Liver (tissue), 9 donors: ENCODE results near the gene PPP4R3C. TPM values are rescaled to one million over a fixed set of nuclear protein-coding genes. Genes with fewer than 3 reads are reported as not detected.

Source experiments
- DNase-seq: peaks from one replicate; pipeline ENCODE4 v3.0.0-alpha.2; 2017; ENCODE audit warnings: low spot score
- H3K27ac ChIP-seq, 2 donors: one replicate each; pipeline ENCODE4 v1.7.0; 2013; ENCODE audit warnings: inconsistent platforms in 2 of 2, low read length in 2 of 2, control low read depth in 1 of 2, low read depth in 1 of 2, mild to moderate bottlenecking in 1 of 2
- H3K27me3 ChIP-seq, 4 donors: one replicate each; pipeline versions ENCODE4 v1.6.1 to v1.7.0; 2013; ENCODE audit warnings: low read length in 3 of 4, inconsistent platforms in 1 of 4, mild to moderate bottlenecking in 1 of 4, moderate library complexity in 1 of 4; ENCODE audit not compliant: control insufficient read depth in 4 of 4, insufficient read depth in 4 of 4
- H3K36me3 ChIP-seq, 4 donors: one replicate each; pipeline versions ENCODE4 v1.6.1 to v1.7.0; 2013; ENCODE audit warnings: low read length in 3 of 4, mild to moderate bottlenecking in 3 of 4, low read depth in 1 of 4, moderate library complexity in 1 of 4; ENCODE audit not compliant: control insufficient read depth in 4 of 4, insufficient read depth in 3 of 4
- H3K4me1 ChIP-seq, 4 donors: one replicate each; pipeline versions ENCODE4 v1.6.1 to v1.7.0; 2013; ENCODE audit warnings: low read length in 3 of 4, mild to moderate bottlenecking in 3 of 4, moderate library complexity in 1 of 4; ENCODE audit not compliant: control insufficient read depth in 4 of 4, insufficient read depth in 4 of 4
- H3K4me3 ChIP-seq, 3 donors: one replicate each; pipeline versions ENCODE4 v1.6.1 to v1.7.0; 2013; ENCODE audit warnings: low read length in 3 of 3, control low read depth in 1 of 3, low read depth in 1 of 3, mild to moderate bottlenecking in 1 of 3
- H3K9ac ChIP-seq, 2 donors: one replicate each; pipeline ENCODE4 v1.7.0; 2013; ENCODE audit warnings: low read length in 2 of 2, mild to moderate bottlenecking in 2 of 2, moderate library complexity in 2 of 2, control low read depth in 1 of 2, low read depth in 1 of 2
- H3K9me3 ChIP-seq, 4 donors: one replicate each; pipeline versions ENCODE4 v1.6.1 to v1.7.0; 2013; ENCODE audit warnings: low read length in 3 of 4; ENCODE audit not compliant: control insufficient read depth in 4 of 4
- EGR1 ChIP-seq, 2 donors: IDR thresholded peaks; 2 replicates each; pipeline ENCODE4 v1.6.1; 2016 to 2018; ENCODE audit warnings: antibody characterized with exemption in 2 of 2, low read depth in 2 of 2
- FOXA1 ChIP-seq: IDR thresholded peaks from 2 replicates; pipeline ENCODE4 v1.6.1; 2016; ENCODE audit warnings: antibody characterized with exemption
- FOXA2 ChIP-seq: IDR thresholded peaks from 2 replicates; pipeline ENCODE4 v1.6.1; 2016; ENCODE audit warnings: antibody characterized with exemption
- GABPA ChIP-seq, 2 donors: IDR thresholded peaks in 1 of 2; conservative IDR thresholded peaks in 1 of 2; 2 replicates each; pipeline ENCODE4 v1.6.1; 2016; ENCODE audit warnings: antibody characterized with exemption in 2 of 2, mild to moderate bottlenecking in 1 of 2, moderate library complexity in 1 of 2
- HNF4A ChIP-seq, 2 donors: conservative IDR thresholded peaks; 2 replicates each; pipeline ENCODE4 v1.6.1; 2016; ENCODE audit warnings: antibody characterized with exemption in 2 of 2, mild to moderate bottlenecking in 2 of 2
- HNF4G ChIP-seq: IDR thresholded peaks from 2 replicates; pipeline ENCODE4 v1.6.1; 2016; ENCODE audit warnings: antibody characterized with exemption
- JUND ChIP-seq, 2 donors: IDR thresholded peaks; 2 replicates each; pipeline ENCODE4 v1.6.1; 2016; ENCODE audit warnings: antibody characterized with exemption in 2 of 2
- NR2F2 ChIP-seq: IDR thresholded peaks from 2 replicates; pipeline ENCODE4 v1.6.1; 2016; ENCODE audit warnings: antibody characterized with exemption
- RAD21 ChIP-seq, 2 donors: IDR thresholded peaks; 2 replicates each; pipeline ENCODE4 v1.6.1; 2016; ENCODE audit warnings: antibody characterized with exemption in 2 of 2, mild to moderate bottlenecking in 2 of 2
- RXRA ChIP-seq, 2 donors: IDR thresholded peaks; 2 replicates each; pipeline ENCODE4 v1.6.1; 2017 to 2018; ENCODE audit warnings: antibody characterized with exemption in 2 of 2, mild to moderate bottlenecking in 1 of 2
- SP1 ChIP-seq: IDR thresholded peaks from 2 replicates; pipeline ENCODE4 v1.6.1; 2018; ENCODE audit warnings: antibody characterized with exemption, mild to moderate bottlenecking
- TAF1 ChIP-seq: conservative IDR thresholded peaks from 2 replicates; pipeline ENCODE4 v1.6.1; 2016; ENCODE audit warnings: antibody characterized with exemption, mild to moderate bottlenecking
- WGBS: extraction: QIAGEN DNeasy Blood & Tissue Kit; methylation state at CpG from one replicate; pipeline ENCODE4 v1.1.7; 2013; 5-methylcytosine and 5-hydroxymethylcytosine counted together
- polyA plus RNA-seq, 2 donors: library from polyadenylated mRNA; stranded (reverse) in 1 of 2; unstranded in 1 of 2; fragments of 200-250 nt in 1 of 2; fragments of >200 nt in 1 of 2; fragmentation: Nextera tagmentation in 1 of 2; extraction: Ambion mirVana in 1 of 2; gene quantifications; one replicate each; pipeline versions ENCODE4 v1.2.1 to v1.2.3, GENCODE V29; 2013 to 2015
- total RNA-seq, 2 donors: library from RNA; depleted of rRNA; stranded (reverse); fragments of >200 nt; gene quantifications; one replicate each; pipeline ENCODE4 v1.2.3, GENCODE V29; 2014
- TF ChIP-seq, protein P1 (sequence below): fragments of 150-350 bp; IDR thresholded peaks from 2 replicates; pipeline ENCODE4 v1.5.1; 2017; ENCODE audit warnings: improper control_type of control experiment, low read depth, low read length; ENCODE audit not compliant: missing input control
- TF ChIP-seq, protein P2 (sequence below): IDR thresholded peaks from 2 replicates; pipeline ENCODE4 v1.6.1; 2016; ENCODE audit warnings: antibody characterized with exemption
- TF ChIP-seq, protein P3 (sequence below): IDR thresholded peaks from 2 replicates; pipeline ENCODE4 v1.6.1; 2016; ENCODE audit warnings: antibody characterized with exemption
- TF ChIP-seq, protein P4 (sequence below): IDR thresholded peaks from 2 replicates; pipeline ENCODE4 v1.6.1; 2016; ENCODE audit warnings: antibody characterized with exemption
- TF ChIP-seq, protein P5 (sequence below): IDR thresholded peaks from 2 replicates; pipeline ENCODE4 v1.6.1; 2016; ENCODE audit warnings: antibody characterized with exemption, mild to moderate bottlenecking
- donor health status: healthy.
- donor health status: healthy.
- donor health status: healthy.
- donor health status: healthy.
- donor health status: healthy.

Gene PPP4R3C
- total and polyA plus RNA-seq, 4 donors: not detected

DNA sequence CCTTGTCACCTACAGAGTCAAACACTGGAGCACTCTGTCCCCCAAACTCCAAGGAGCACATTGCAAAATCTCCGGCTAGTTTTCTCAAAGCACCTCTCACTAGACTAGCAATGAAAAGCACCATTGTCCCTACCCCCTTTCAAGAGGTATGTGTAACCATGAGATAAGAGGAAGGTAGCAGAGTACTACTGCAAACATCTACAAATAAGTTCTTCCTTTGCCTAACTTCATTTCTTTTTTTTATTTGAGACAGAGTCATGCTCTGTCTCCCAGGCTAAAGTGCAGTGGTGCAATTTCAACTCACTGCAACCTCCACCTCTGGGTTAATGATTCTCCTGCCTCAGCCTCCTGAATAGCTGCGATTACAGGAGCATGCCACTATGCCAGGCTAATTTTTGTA is 17.7 kb downstream of the PPP4R3C start:
- no peaks in the 10 kb centered on the region for H3K27me3 ChIP-seq

More for the DNA sequence above, 17.7 kb downstream of the PPP4R3C start:
- no peaks in the 10 kb centered on the region for H3K36me3 ChIP-seq
- H3K9me3 ChIP-seq: peaks cover 0 to 8% (median 0%) of the 10 kb centered on the region in 4 donors
- WGBS: 41% methylated on average over 2 of the region's 2 CpGs
- H3K4me3 ChIP-seq: no peak overlapping the region
- H3K27ac ChIP-seq: no peak overlapping the region
- no peaks in the 10 kb centered on the region for H3K4me1 ChIP-seq
- DNase-seq: no peak
- TF ChIP-seq HNF4A (conservative IDR thresholded peaks at IDR 0.05): no peak
- no peak for TF ChIP-seq RXRA (IDR thresholded peaks at IDR 0.05)
- TF ChIP-seq, protein P1, sequence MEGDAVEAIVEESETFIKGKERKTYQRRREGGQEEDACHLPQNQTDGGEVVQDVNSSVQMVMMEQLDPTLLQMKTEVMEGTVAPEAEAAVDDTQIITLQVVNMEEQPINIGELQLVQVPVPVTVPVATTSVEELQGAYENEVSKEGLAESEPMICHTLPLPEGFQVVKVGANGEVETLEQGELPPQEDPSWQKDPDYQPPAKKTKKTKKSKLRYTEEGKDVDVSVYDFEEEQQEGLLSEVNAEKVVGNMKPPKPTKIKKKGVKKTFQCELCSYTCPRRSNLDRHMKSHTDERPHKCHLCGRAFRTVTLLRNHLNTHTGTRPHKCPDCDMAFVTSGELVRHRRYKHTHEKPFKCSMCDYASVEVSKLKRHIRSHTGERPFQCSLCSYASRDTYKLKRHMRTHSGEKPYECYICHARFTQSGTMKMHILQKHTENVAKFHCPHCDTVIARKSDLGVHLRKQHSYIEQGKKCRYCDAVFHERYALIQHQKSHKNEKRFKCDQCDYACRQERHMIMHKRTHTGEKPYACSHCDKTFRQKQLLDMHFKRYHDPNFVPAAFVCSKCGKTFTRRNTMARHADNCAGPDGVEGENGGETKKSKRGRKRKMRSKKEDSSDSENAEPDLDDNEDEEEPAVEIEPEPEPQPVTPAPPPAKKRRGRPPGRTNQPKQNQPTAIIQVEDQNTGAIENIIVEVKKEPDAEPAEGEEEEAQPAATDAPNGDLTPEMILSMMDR: no peak
- TF ChIP-seq TAF1: no peak
- TF ChIP-seq SP1: no peak
- no peak for TF ChIP-seq JUND (IDR thresholded peaks at IDR 0.05)
- TF ChIP-seq GABPA (IDR thresholded peaks at IDR 0.05 in 1 of 2, conservative IDR thresholded peaks at IDR 0.05 in 1 of 2): no peak
- TF ChIP-seq FOXA1: no peak
- TF ChIP-seq, protein P2, sequence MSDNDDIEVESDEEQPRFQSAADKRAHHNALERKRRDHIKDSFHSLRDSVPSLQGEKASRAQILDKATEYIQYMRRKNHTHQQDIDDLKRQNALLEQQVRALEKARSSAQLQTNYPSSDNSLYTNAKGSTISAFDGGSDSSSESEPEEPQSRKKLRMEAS: no peak
- TF ChIP-seq, protein P3, sequence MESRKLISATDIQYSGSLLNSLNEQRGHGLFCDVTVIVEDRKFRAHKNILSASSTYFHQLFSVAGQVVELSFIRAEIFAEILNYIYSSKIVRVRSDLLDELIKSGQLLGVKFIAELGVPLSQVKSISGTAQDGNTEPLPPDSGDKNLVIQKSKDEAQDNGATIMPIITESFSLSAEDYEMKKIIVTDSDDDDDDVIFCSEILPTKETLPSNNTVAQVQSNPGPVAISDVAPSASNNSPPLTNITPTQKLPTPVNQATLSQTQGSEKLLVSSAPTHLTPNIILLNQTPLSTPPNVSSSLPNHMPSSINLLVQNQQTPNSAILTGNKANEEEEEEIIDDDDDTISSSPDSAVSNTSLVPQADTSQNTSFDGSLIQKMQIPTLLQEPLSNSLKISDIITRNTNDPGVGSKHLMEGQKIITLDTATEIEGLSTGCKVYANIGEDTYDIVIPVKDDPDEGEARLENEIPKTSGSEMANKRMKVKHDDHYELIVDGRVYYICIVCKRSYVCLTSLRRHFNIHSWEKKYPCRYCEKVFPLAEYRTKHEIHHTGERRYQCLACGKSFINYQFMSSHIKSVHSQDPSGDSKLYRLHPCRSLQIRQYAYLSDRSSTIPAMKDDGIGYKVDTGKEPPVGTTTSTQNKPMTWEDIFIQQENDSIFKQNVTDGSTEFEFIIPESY: no peak
- TF ChIP-seq FOXA2: no peak
- TF ChIP-seq RAD21 (IDR thresholded peaks at IDR 0.05): no peak
- TF ChIP-seq, protein P4, sequence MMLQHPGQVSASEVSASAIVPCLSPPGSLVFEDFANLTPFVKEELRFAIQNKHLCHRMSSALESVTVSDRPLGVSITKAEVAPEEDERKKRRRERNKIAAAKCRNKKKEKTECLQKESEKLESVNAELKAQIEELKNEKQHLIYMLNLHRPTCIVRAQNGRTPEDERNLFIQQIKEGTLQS: no peak
- TF ChIP-seq, protein P5, sequence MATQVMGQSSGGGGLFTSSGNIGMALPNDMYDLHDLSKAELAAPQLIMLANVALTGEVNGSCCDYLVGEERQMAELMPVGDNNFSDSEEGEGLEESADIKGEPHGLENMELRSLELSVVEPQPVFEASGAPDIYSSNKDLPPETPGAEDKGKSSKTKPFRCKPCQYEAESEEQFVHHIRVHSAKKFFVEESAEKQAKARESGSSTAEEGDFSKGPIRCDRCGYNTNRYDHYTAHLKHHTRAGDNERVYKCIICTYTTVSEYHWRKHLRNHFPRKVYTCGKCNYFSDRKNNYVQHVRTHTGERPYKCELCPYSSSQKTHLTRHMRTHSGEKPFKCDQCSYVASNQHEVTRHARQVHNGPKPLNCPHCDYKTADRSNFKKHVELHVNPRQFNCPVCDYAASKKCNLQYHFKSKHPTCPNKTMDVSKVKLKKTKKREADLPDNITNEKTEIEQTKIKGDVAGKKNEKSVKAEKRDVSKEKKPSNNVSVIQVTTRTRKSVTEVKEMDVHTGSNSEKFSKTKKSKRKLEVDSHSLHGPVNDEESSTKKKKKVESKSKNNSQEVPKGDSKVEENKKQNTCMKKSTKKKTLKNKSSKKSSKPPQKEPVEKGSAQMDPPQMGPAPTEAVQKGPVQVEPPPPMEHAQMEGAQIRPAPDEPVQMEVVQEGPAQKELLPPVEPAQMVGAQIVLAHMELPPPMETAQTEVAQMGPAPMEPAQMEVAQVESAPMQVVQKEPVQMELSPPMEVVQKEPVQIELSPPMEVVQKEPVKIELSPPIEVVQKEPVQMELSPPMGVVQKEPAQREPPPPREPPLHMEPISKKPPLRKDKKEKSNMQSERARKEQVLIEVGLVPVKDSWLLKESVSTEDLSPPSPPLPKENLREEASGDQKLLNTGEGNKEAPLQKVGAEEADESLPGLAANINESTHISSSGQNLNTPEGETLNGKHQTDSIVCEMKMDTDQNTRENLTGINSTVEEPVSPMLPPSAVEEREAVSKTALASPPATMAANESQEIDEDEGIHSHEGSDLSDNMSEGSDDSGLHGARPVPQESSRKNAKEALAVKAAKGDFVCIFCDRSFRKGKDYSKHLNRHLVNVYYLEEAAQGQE: no peak
- no peak for TF ChIP-seq EGR1 (IDR thresholded peaks at IDR 0.05; ENCODE audit: low read depth in 2 of 2)
- TF ChIP-seq NR2F2: no peak
- no peak for TF ChIP-seq HNF4G
- no peak overlapping the region for H3K9ac ChIP-seq
